ENCODE results near the gene FETUB. TPM values are rescaled to one million over a fixed set of nuclear protein-coding genes. Genes with fewer than 3 reads are reported as not detected.
A peak's percentile ranks its signal among the peaks of the same experiment; 100 is the strongest.
"Not testable (repeated sequence)": the region's sequence is repeated elsewhere in the genome, so short reads cannot be mapped to it uniquely, and the experiment has no call there.

Gene FETUB
- total RNA-seq, 2 experiments from 2014 or later, result not detected

DNA sequence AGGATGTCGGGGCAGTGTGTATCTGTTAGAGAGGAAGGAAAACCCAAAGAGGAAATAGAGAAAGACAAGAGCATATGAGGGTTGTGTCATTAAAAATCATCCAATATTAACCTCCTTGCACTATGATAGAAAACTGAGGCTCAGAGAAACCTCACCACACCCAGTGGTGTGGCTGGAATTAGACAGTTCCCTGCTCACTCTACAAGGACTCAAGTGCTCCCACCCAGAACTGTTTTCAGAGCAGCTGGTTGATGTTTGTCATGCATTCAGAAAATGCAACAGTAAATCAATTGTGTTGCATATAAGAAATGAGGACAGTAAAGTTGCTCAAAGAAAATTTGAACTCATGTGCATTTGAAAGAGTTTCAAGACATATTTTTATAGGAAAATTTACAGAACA is 50.1 kb downstream of the FETUB start:
- H3K27ac Mint-ChIP-seq; H3K4me3 Mint-ChIP-seq; H3K9me3 Mint-ChIP-seq; POLR2A ChIA-PET; intact Hi-C loops (cut with micrococcal nuclease); H3K4me1 Mint-ChIP-seq (ENCODE audit: low read depth); H3K36me3 Mint-ChIP-seq; DNase-seq; CTCF ChIA-PET: not testable (repeated sequence)
- H3K27me3 Mint-ChIP-seq, result peaks cover 21% of the 10 kb centered on the region

DNA sequence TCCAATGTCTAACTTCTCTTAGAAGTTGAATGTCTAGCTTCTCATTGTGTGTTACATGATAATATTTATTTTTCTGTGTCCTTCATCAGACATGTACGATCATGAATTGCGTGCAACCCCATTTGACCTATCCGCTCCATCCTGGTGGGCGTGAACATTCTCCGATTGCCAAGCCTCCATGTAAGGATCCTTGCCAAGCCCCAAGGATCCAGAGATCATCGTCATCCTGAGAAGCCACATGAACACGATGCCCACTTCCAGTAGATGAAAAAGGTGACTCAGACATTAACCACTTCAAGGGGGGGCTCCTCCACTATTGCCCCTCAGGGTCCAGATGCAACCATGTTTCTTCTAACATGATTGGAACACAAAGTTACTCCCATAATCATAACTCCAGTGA is 51.5 kb downstream of the FETUB start:
- Mint-ChIP-seq H3K4me1 (ENCODE audit: low read depth) (peaks cover 2% of the 10 kb centered on the region), H3K27ac (no peak overlapping the region), H3K27me3 (peaks cover 15% of the 10 kb centered on the region), H3K4me3 (no peak overlapping the region), H3K36me3 (peaks cover 2% of the 10 kb centered on the region), H3K9me3 (no peaks in the 10 kb centered on the region)
- CTCF ChIA-PET, result no interaction called here
- POLR2A ChIA-PET, result no interaction called here
- intact Hi-C loops (cut with micrococcal nuclease), result no loop called here
- no peak for DNase-seq

DNA sequence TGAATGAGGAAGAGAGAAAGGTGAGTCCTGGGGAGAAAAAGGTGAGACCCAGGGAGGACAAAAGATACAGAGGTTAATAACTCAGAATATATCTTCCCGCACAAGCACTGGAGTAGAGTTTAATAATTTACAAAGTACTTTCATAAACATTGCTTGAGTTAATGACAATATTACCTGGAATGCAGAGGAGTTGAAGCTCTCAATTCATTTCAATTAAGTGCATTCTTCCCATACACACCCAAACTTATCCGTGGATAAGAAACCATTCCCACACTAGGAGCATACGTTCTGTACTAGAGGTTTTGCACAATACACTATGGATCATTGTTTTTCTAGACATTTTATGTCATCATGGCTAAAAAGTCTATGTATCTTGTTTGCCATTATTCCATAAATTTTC is 53.6 kb downstream of the FETUB start:
- Mint-ChIP-seq H3K27me3 (peaks cover 9% of the 10 kb centered on the region), H3K9me3 (no peaks in the 10 kb centered on the region), H3K36me3 (no peaks in the 10 kb centered on the region), H3K4me3 (no peak overlapping the region), H3K4me1 (ENCODE audit: low read depth) (no peaks in the 10 kb centered on the region), H3K27ac (no peak overlapping the region)
- ChIA-PET POLR2A (no interaction called here), CTCF (no interaction called here)
- intact Hi-C loops (cut with micrococcal nuclease), result no loop called here
- DNase-seq, result no peak

DNA sequence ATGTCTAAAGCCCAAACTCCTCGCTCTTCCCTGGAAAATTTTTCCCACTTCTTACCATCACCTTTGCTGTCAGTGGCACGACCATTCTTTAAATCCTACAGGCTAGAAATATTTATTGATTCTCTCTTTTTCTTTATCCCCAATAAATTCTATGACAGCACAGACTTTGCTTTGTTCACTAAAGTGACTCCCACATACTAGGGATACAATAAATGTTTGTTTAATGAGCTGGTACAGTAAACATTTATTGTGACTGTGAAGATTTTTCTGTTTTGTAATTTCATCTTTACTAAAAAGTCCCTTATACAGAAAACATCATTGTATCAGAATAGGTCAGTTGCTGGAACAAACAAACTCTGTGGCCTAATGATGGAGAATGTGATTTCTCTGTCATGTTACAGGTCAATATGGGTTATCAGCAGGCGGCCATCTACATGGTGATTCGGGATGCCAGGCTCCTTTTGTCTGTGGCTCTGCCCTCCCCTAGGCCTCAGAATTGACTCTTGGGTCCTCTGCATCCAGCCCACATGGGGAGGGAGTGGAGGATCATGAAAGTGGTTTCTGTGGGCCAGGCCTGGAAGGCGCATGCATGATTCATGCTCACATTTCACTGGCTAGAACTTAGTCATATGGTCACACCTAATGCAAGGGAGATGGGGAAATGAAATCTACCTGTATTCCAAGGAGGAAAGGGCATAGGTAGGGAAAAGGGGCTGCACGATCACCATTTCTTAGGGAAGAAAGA is 54.3 kb downstream of the FETUB start:
- CTCF ChIA-PET, result no interaction called here
- intact Hi-C loops (cut with micrococcal nuclease), result no loop called here
- POLR2A ChIA-PET, result no interaction called here
- Mint-ChIP-seq H3K27me3 (peaks cover 9% of the 10 kb centered on the region), H3K27ac (no peak overlapping the region), H3K4me3 (no peak overlapping the region), H3K9me3 (no peaks in the 10 kb centered on the region), H3K4me1 (ENCODE audit: low read depth) (no peaks in the 10 kb centered on the region), H3K36me3 (no peaks in the 10 kb centered on the region)
- peak; percentile 13 for DNase-seq

DNA sequence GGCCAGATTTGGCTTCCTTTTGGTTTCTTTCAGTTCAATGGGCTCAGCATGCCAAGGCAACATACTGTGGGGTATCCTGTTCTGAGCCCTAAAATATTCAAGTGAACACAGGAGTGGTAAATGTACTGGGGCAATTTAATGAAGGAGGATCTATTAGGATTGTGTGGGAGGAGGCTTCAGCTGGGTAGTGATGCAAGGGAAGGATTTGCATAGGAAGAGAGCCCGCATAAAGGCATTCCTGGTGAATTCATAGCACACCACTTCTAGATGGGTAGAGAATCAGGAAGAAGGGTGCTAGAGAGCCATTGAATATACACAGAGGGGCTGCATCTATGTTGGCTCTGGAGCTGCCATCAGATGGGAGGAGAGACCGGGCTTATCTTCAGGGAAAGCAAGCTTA is 56.3 kb downstream of the FETUB start:
- DNase-seq, result no peak
- peaks cover 4% of the 10 kb centered on the region for H3K4me1 Mint-ChIP-seq (ENCODE audit: low read depth)
- no peaks in the 10 kb centered on the region for H3K36me3 Mint-ChIP-seq
- intact Hi-C loops (cut with micrococcal nuclease), result no loop called here
- ChIA-PET CTCF (no interaction called here), POLR2A (no interaction called here)
- H3K27me3 Mint-ChIP-seq, result peaks cover 2% of the 10 kb centered on the region
- H3K4me3 Mint-ChIP-seq, result no peak overlapping the region
- H3K9me3 Mint-ChIP-seq, result no peaks in the 10 kb centered on the region
- H3K27ac Mint-ChIP-seq, result no peak overlapping the region

DNA sequence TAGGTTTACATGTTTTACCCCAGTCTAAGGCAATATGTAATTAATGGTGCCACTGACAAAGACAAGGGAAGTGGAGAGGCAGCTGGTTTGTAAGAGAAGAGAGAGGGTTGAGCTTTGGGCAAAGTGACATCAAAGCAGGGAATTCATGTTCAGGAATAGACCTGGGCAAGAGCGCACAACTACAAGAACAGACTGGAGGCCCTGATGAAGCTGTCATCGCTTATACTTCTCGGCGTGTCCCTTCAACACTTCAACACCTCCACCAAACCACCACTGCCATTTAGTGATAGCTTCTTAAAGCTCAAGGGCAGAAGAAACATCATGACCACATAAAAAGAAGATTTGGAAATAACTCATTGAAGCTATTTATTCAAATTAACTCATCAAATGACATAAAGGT is 57.3 kb downstream of the FETUB start:
- intact Hi-C loops (cut with micrococcal nuclease), result no loop called here
- peaks cover 4% of the 10 kb centered on the region for H3K4me1 Mint-ChIP-seq (ENCODE audit: low read depth)
- no peak for DNase-seq
- no peaks in the 10 kb centered on the region for H3K9me3 Mint-ChIP-seq
- no peak overlapping the region for H3K4me3 Mint-ChIP-seq
- H3K36me3 Mint-ChIP-seq, result no peaks in the 10 kb centered on the region
- no peaks in the 10 kb centered on the region for H3K27me3 Mint-ChIP-seq
- ChIA-PET POLR2A (no interaction called here), CTCF (interaction anchor here (0.7 to 1.5 kb wide), 3 partner anchors 83 to 124 kb away, joined by 3 to 7 read pairs (median 5); no protein-coding TSS in a partner anchor)
- no peak overlapping the region for H3K27ac Mint-ChIP-seq

DNA sequence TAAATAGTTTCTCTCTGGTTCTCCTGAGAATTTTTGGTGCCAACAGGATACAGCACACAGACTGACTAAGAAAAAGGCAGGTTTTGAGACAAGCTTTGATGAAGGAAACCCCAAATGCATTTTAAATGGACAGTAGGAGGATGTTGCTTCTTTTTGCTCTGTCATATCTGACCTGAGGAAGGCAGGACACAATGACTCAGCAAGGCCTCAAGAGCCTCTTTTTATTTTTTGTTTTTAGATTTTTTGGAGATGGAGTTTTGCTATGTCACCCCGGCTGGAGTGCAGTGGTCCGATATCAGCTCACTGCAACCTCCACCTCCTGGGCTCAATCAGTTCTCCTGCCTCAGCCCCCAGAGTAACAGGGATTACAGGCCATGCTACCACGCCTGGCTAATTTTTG is 60.1 kb downstream of the FETUB start:
- Mint-ChIP-seq H3K36me3 (no peaks in the 10 kb centered on the region), H3K4me3 (no peak overlapping the region), H3K4me1 (ENCODE audit: low read depth) (peaks cover 4% of the 10 kb centered on the region), H3K9me3 (no peaks in the 10 kb centered on the region), H3K27ac (no peak overlapping the region), H3K27me3 (peaks cover 7% of the 10 kb centered on the region)
- intact Hi-C loops (cut with micrococcal nuclease), result no loop called here
- ChIA-PET POLR2A (no interaction called here), CTCF (no interaction called here)
- DNase-seq, result no peak

DNA sequence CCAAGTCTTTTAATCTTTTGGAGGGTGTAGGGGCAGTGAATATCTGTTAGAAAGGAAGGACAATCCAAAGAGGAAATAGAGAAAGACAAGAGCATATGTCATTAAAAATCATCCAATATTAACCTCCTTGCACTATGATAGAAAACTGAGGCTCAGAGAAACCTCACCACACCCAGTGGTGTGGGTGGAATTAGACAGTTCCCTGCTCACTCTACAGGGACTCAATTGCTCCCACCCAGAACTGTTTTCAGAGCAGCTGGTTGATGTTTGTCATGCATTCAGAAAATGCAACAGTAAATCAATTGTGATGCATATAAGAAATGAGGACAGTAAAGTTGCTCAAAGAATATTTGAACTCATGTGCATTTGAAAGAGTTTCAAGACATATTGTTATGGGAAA is 62.3 kb downstream of the FETUB start:
- intact Hi-C loops (cut with micrococcal nuclease); H3K4me3 Mint-ChIP-seq; DNase-seq; H3K27ac Mint-ChIP-seq; CTCF ChIA-PET; H3K9me3 Mint-ChIP-seq; H3K36me3 Mint-ChIP-seq; POLR2A ChIA-PET: not testable (repeated sequence)
- H3K4me1 Mint-ChIP-seq (ENCODE audit: low read depth), result peaks cover 15% of the 10 kb centered on the region
- peaks cover 16% of the 10 kb centered on the region for H3K27me3 Mint-ChIP-seq

Other genes starting within 250 kb of the FETUB start
- gene CRYGS, start 96.0 kb upstream of the FETUB start, total RNA-seq, result 1 to 10 TPM; 2.5 to 2.7 TPM
- 10 to 100 TPM; 10.6 to 12.1 TPM for gene TBCCD1, start 73.1 kb upstream of the FETUB start, total RNA-seq
- gene DNAJB11, start 69.7 kb upstream of the FETUB start, total RNA-seq, result 10 to 100 TPM; 36.9 to 39.5 TPM
- not detected for gene AHSG, start 27.3 kb upstream of the FETUB start, total RNA-seq
- gene HRG, start 25.6 kb downstream of the FETUB start, total RNA-seq, result not detected
- gene KNG1, start 77.0 kb downstream of the FETUB start, total RNA-seq, result not detected
- gene EIF4A2, start 143.2 kb downstream of the FETUB start, total RNA-seq, result 100 to 1,000 TPM; 390 to 393 TPM
- 100 to 1,000 TPM; 118 to 127 TPM for gene RFC4, start 166.1 kb downstream of the FETUB start, total RNA-seq
- not detected for gene ADIPOQ, start 202.3 kb downstream of the FETUB start, total RNA-seq

Measured in activated CD4-positive, alpha-beta memory T cell treated with anti-CD3 and anti-CD28 coated beads for 36 hours (primary cell).